Osteocyte (in vitro differentiated cells): ENCODE data around the gene CASP3. TPM values are rescaled to one million over a fixed set of nuclear protein-coding genes. Genes with fewer than 3 reads are reported as not detected.
"Not testable (repeated sequence)": the region's sequence is repeated elsewhere in the genome, so short reads cannot be mapped to it uniquely, and the experiment has no call there.

Experiments
- DNase-seq: peaks from one replicate; pipeline ENCODE4 v3.0.0; 2021; ENCODE audit warnings: mixed read lengths; ENCODE audit not compliant: unreplicated experiment; ENCODE audit errors: extremely low spot score
- H3K27ac Mint-ChIP-seq: one replicate; pipeline ENCODE4 v1.8.0; 2021; ENCODE audit warnings: mild to moderate bottlenecking, mixed read lengths; ENCODE audit not compliant: unreplicated experiment
- H3K27me3 Mint-ChIP-seq: one replicate; pipeline ENCODE4 v1.8.0; 2021; ENCODE audit warnings: mixed read lengths; ENCODE audit not compliant: unreplicated experiment
- H3K36me3 Mint-ChIP-seq: one replicate; pipeline ENCODE4 v1.8.0; 2021; ENCODE audit warnings: mixed read lengths; ENCODE audit not compliant: unreplicated experiment
- H3K4me1 Mint-ChIP-seq: one replicate; pipeline ENCODE4 v1.8.0; 2021; ENCODE audit warnings: mixed read lengths; ENCODE audit not compliant: unreplicated experiment
- H3K4me3 Mint-ChIP-seq: one replicate; pipeline ENCODE4 v1.8.0; 2021; ENCODE audit warnings: mild to moderate bottlenecking, moderate library complexity, mixed read lengths; ENCODE audit not compliant: unreplicated experiment
- H3K9me3 Mint-ChIP-seq: one replicate; pipeline ENCODE4 v1.8.0; 2021; ENCODE audit warnings: mixed read lengths; ENCODE audit not compliant: unreplicated experiment
- CTCF ChIP-seq: fragments of 200-600 bp; sonication (generic); IDR thresholded peaks from 2 replicates; pipeline ENCODE4 v1.5.0; 2021; ENCODE audit warnings: antibody characterized with exemption, mild to moderate bottlenecking, moderate library complexity
- total RNA-seq: library from RNA; stranded (reverse); gene quantifications from 2 replicates; pipeline ENCODE4 v1.2.1, GENCODE V29; 2021

Gene CASP3
- total RNA-seq, 1 donor from 2014 or later: 28.2 TPM

GRCh38 chr4:184657144-184657543, 7.9 kb upstream of the CASP3 start:
- no peak overlapping the region for H3K27ac Mint-ChIP-seq
- no peak for DNase-seq
- no peaks in the 10 kb centered on the region for H3K9me3 Mint-ChIP-seq
- no peak for TF ChIP-seq CTCF
- no peak overlapping the region for H3K4me3 Mint-ChIP-seq
- H3K36me3 Mint-ChIP-seq: peaks cover 9% of the 10 kb centered on the region
- peaks cover 19% of the 10 kb centered on the region for H3K4me1 Mint-ChIP-seq
- H3K27me3 Mint-ChIP-seq: no peaks in the 10 kb centered on the region

GRCh38 chr4:184655889-184656869, 6.9 kb upstream of the CASP3 start:
- peaks cover 22% of the 10 kb centered on the region for H3K4me1 Mint-ChIP-seq
- TF ChIP-seq CTCF: no peak
- no peak for DNase-seq
- no peaks in the 10 kb centered on the region for H3K27me3 Mint-ChIP-seq
- no peak overlapping the region for H3K27ac Mint-ChIP-seq
- no peaks in the 10 kb centered on the region for H3K9me3 Mint-ChIP-seq
- H3K36me3 Mint-ChIP-seq: peaks cover 9% of the 10 kb centered on the region
- no peak overlapping the region for H3K4me3 Mint-ChIP-seq

DNA sequence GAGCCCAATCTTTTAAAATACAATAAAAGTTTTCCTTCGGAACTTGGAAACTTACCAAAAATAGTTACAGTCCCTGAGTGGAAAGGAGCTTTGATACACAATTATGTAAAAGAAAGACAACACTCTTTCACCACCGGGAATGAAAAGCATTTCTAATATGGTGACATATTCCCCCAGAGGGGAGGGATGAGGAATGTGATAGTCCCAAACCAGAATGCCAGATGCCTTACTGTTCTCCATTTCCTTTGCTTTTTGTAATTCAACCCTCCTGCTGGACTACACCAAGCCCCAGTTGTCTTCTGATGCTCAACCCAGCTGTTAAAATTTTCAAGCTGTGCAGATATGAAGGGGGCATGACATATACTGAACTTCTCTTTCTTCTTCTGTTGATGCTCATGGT, 4.4 kb upstream of the CASP3 start:
- Mint-ChIP-seq H3K9me3 (no peaks in the 10 kb centered on the region), H3K27me3 (no peaks in the 10 kb centered on the region), H3K36me3 (peaks cover 9% of the 10 kb centered on the region), H3K4me1 (peaks cover 32% of the 10 kb centered on the region), H3K4me3 (no peak overlapping the region), H3K27ac (peak overlapping the region; percentile 80)
- TF ChIP-seq CTCF: no peak
- DNase-seq: no peak

- H3K4me1 Mint-ChIP-seq: peaks cover 39% of the 10 kb centered on the region
- DNase-seq, H3K4me3 Mint-ChIP-seq, H3K9me3 Mint-ChIP-seq, H3K27me3 Mint-ChIP-seq, H3K36me3 Mint-ChIP-seq: not testable (repeated sequence)
- peak overlapping the region; percentile 2 for H3K27ac Mint-ChIP-seq
Observed at GRCh38 chr4:184652681-184653080, 3.4 kb upstream of the CASP3 start.

GRCh38 chr4:184651899-184652298, 2.7 kb upstream of the CASP3 start:
- Mint-ChIP-seq H3K36me3 (peaks cover 6% of the 10 kb centered on the region), H3K4me3 (no peak overlapping the region), H3K27me3 (no peaks in the 10 kb centered on the region), H3K4me1 (peaks cover 47% of the 10 kb centered on the region), H3K27ac (no peak overlapping the region), H3K9me3 (no peaks in the 10 kb centered on the region)
- DNase-seq: no peak
- TF ChIP-seq CTCF: no peak
